Measurements from ENCODE around the gene FUOM. TPM values are rescaled to one million over a fixed set of nuclear protein-coding genes. Genes with fewer than 3 reads are reported as not detected.

The FUOM gene
- polyA plus RNA-seq, 1 donor from 2014 or later: 37.1 TPM

DNA sequence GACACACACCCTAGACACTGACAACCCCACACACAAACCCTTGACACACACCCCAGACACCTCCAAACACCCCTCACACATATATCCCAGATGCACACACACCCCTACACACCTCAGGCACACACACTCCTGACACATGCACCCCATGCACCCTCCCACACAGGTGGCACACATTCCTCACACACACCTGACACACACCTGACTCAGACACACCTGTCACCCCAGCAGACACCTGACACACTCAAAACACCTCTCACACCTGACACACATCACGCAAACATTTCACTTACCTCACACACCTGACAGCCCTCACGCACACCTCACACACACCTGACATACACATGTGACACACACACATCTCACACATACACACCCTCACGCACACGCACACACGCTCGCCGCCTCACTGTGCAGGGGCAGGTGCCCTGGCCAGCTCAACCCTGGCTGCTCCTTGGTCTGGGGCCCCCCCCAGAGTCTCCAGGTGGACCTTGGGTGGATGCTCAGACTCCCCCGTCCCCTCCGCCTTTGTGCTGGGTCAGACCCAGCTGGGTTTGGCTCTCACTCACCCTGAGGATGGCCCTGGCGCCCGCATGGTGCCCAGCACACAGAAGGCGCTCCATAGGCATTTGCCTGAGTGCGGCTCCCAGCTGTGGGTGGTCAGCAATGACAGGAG lies 18.0 kb downstream of the FUOM start:
- H3K4me3 Mint-ChIP-seq: no peak overlapping the region
- no peak overlapping the region for H3K27ac Mint-ChIP-seq
- peaks cover 0 to 1% (median 0%) of the 10 kb centered on the region in 3 donors for H3K4me1 Mint-ChIP-seq
- H3K36me3 Mint-ChIP-seq: no peaks in the 10 kb centered on the region
- peaks cover 21% of the 10 kb centered on the region for H3K27me3 Mint-ChIP-seq
- no peaks in the 10 kb centered on the region for H3K9me3 Mint-ChIP-seq

DNA sequence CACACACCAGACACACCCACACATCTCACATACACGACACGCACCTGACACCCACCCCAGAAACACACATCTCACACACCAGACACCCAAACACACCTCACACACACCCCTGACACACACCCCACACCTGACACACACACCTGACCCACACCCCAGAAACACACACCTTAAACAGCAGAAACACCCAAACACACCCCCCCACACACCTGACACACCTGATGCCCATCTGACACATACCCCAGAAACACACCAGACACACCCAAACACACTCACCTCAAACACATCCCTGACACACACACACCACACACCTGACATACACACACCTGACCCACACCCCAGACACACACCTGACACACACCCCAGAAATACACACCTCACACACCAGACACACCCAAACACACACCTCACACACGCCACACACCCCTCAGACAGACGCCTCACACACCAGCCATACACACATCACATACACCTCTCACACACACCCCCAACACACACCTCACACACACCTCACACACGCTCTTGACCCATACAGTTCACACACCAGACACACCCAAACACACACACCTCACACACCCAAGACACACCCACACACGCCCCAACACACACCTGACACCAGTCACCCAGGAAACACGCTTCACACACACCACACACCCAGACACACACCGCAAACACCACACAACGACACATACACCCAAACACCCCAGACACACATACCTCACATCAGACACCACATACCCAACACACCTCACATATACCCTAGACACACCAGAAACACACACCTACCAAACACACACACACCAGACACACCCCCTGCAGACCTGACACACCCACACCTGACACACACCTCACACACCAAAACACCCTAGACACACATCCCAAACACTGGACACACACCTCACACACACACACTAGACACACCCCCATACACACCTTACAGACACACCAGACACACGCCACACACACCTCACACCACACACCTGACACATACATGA lies 19.4 kb downstream of the FUOM start:
- H3K27me3 Mint-ChIP-seq: peaks cover 15% of the 10 kb centered on the region
- H3K4me3 Mint-ChIP-seq: no peak overlapping the region
- H3K27ac Mint-ChIP-seq: no peak overlapping the region
- no peaks in the 10 kb centered on the region for H3K9me3 Mint-ChIP-seq
- no peaks in the 10 kb centered on the region for H3K36me3 Mint-ChIP-seq
- peaks cover 0 to 2% (median 0%) of the 10 kb centered on the region in 3 donors for H3K4me1 Mint-ChIP-seq

DNA sequence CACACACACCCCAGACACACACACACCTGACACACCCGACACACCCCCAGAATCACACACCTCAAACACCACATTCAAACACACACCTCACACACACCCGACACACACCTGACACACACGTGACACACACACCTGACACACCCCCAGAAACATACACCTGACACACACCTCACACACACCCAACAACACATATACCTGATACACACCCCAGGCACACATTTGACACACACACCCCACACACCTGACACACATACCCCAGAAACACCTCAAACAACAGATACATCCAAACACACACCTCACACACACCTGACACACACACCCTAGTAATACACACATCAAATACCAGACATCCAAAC lies 20.5 kb downstream of the FUOM start:
- no peaks in the 10 kb centered on the region for H3K36me3 Mint-ChIP-seq
- peaks cover 0 to 5% (median 2%) of the 10 kb centered on the region in 3 donors for H3K4me1 Mint-ChIP-seq
- no peaks in the 10 kb centered on the region for H3K9me3 Mint-ChIP-seq
- H3K4me3 Mint-ChIP-seq: no peak overlapping the region
- H3K27ac Mint-ChIP-seq: no peak overlapping the region
- peaks cover 9% of the 10 kb centered on the region for H3K27me3 Mint-ChIP-seq

DNA sequence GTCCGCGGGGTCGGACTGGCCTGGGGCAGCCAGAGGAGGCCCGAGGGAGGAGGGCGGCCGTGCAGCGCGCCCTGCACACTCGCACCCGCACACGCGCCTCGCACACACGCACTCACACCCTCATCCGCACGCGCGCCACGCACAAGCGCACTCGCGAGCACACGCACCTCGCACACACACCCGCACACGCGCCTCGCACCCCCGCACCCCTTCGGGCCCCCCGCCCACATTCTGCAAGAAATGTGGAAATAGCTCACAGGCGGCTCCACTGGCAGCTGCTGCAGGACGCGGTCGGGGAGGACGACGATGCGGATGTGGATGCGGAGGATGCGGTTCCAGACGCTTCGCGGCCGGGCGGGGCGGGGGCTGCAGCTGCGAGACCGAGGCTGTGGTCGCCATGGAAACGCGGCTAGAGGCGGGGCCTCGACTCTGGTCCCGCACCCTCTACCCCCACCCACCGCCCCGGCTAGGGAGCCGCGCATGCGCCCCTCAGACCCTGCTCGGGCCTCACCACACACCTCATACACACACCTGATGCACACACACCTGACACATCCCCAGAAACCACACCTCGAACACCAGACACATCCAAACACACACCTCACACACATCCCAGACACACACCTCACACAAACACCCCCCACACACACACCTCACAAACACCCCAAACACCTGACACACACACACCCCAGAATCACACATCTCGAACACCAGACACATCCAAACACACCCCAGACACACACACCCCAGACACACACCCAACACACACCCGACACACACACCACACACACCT lies 21.0 kb downstream of the FUOM start, which contains the start of gene CALY:
CALY (minus strand) TSS at position 320 of the 793 bp plus-strand sequence. CDS start 7,907 bp downstream, outside the sequence.
- Mint-ChIP-seq H3K27ac (peak within 1 kb of the TSS in 1 of 3 donors; percentile 71), H3K27me3 (peaks cover 12% of the 10 kb centered on the region), H3K4me3 (peak within 1 kb of the TSS; percentile 66 to 91 (median 78)), H3K36me3 (no peaks in the 10 kb centered on the region), H3K9me3 (no peaks in the 10 kb centered on the region), H3K4me1 (peaks cover 0 to 8% (median 2%) of the 10 kb centered on the region in 3 donors)

DNA sequence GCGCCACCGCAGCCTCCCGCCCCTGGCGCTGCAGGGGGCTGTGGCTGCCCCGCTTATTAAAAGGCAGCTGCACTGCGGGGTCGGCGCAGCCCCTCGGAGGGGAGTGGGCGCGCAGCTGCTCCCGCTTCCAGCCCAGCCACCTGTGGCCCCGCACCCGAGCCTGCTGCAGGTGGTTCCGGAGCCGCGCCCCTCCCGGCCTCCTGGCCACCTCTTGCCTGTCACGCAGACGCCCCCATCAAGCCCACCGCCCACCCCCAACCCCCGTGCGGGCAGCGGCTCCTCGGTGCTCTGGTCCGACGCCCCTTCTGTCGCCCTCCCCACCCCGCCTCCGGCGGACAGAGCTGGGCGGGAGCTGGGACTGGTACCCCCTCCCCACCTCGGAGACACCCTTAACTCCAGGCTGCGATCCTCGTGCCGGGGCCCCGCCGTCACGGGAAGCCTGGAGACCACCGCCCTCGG lies 21.7 kb downstream of the FUOM start:
- H3K27me3 Mint-ChIP-seq: peaks cover 8% of the 10 kb centered on the region
- H3K4me3 Mint-ChIP-seq: peak overlapping the region in 1 of 4 donors; percentile 61
- no peak overlapping the region for H3K27ac Mint-ChIP-seq
- H3K9me3 Mint-ChIP-seq: no peaks in the 10 kb centered on the region
- H3K36me3 Mint-ChIP-seq: no peaks in the 10 kb centered on the region
- peaks cover 0 to 8% (median 2%) of the 10 kb centered on the region in 3 donors for H3K4me1 Mint-ChIP-seq

DNA sequence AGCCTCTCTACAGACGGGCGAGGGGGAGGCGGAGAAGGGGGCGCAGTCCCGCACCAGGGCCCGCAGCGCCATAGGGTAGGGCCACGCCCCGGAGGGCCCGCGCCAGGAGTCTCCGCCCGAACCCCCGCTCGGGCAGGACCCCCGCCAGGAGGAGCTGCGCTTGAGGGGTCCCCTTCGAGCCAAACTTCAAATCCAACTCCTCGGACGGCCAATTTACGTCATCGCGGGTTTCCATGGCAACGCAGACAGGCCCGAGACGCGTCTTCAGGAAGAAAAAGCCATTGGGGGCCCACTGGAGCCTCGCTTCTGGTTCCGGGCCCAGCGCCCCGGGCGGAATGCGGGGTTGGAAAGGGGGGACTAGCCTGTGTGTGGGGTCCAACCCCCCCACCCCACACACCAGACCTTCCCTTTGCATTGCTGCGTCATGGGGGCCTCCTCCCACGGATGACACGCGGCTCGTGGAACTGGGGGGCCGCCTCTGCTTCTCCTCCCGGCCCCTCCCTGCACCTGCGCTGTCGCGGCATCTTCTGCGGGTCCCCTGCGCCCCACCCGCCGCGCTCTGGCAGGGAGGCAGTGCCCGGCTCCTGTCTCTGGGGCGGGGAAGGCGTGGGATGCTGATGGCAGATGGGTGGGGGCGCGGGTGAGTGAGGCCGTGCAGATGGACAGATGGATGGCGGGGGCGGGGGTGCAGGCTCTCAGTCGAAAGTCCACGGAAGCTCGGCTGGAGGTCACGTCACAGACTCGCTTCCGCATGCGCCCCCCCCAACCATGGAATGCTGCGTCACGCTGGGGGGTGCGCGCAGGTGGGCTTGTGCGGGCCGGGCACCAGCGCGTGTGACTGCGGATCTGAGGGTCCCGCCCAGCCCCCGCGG lies 22.3 kb downstream of the FUOM start:
- H3K4me3 Mint-ChIP-seq: peak overlapping the region; percentile 66 to 91 (median 78)
- no peaks in the 10 kb centered on the region for H3K9me3 Mint-ChIP-seq

DNA sequence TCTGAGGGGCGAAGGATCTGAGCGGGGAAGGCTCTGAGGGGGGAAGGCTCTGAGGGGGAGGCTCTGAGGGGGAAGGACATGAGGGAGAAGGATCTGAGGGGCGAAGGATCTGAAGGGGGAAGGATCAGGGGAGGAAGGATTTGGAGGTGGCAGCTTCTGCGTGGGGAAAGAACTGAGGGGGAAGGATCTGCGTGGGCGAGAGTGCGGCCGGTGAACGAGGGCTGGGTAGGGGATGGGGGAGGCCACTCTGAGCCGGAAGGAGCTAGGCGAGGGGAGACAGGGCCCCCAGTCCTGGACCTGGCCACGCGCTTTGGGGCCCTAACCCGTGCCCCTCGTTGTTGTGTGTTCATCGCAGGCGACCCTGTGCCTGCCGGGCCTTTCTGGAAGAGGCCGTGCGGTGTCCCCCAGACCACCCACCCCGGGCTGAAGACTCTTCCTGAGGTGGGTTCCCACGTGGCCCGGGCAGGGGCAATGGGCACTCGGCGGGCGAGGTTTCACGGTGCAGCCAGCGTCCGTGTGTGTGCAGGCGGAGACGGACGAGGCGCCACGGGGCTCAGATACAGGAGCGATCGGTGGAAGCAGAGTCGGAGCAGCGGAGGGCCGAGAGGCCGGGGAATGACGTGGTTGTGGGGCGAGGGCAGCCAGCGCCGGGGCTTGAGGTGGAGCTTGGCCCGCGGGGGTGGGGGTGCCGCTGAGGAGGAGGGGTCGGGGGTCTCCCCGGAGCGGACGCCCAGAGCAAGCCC lies 23.1 kb downstream of the FUOM start:
- H3K4me3 Mint-ChIP-seq: peak overlapping the region; percentile 60 to 91 (median 68)
- H3K27me3 Mint-ChIP-seq: peaks cover 6% of the 10 kb centered on the region
- peaks cover 2 to 11% (median 5%) of the 10 kb centered on the region in 3 donors for H3K4me1 Mint-ChIP-seq
- no peaks in the 10 kb centered on the region for H3K36me3 Mint-ChIP-seq
- H3K27ac Mint-ChIP-seq: peak overlapping the region in 2 of 3 donors; percentile 33 to 71
- H3K9me3 Mint-ChIP-seq: no peaks in the 10 kb centered on the region

More for the DNA sequence above, 22.3 kb downstream of the FUOM start:
- no peaks in the 10 kb centered on the region for H3K36me3 Mint-ChIP-seq
- peaks cover 6% of the 10 kb centered on the region for H3K27me3 Mint-ChIP-seq
- H3K4me1 Mint-ChIP-seq: peaks cover 0 to 8% (median 2%) of the 10 kb centered on the region in 3 donors
- H3K27ac Mint-ChIP-seq: peak overlapping the region in 2 of 3 donors; percentile 33 to 71

DNA sequence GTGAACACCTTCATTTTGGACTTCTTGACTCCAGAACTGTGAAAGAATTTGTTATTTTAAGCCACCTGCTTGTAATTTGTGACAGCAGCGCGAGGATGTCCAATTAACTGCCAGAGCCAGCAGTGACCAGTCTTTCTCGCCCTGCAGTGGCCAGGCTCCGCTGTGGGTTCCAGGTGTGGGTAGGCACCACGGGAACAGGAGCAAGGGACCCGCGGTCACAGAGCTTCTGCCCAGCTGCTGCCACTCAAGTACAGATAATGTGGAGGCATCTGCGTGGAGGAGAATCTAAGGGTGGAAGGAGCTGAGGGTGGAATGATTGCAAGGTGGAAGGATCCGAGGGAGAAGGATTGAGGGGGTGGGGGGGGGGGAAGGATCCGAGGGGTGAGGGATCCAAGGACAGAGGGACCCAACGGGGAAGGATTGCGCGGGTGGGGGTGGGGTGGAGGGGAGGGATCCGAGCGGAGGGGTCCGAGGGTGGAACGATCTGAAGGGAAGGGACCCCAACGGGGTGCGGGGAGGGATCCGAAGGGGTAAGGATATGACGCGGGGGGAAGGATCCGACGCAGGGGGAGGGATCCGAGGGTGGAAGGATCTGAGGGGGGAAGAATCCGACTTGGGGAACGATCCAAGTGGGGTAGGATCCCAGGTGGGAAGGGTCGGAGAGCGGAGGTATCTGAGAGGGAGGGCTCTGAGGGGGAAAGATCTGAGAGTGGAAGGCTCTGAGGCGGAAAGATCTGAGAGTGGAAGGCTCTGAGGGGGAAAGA lies 24.7 kb downstream of the FUOM start:
- no peaks in the 10 kb centered on the region for H3K9me3 Mint-ChIP-seq
- peaks cover 14% of the 10 kb centered on the region for H3K27me3 Mint-ChIP-seq
- peaks cover 4 to 17% (median 5%) of the 10 kb centered on the region in 3 donors for H3K4me1 Mint-ChIP-seq
- H3K4me3 Mint-ChIP-seq: peak overlapping the region in 1 of 4 donors; percentile 87
- H3K27ac Mint-ChIP-seq: peak overlapping the region in 2 of 3 donors; percentile 84 to 86
- no peaks in the 10 kb centered on the region for H3K36me3 Mint-ChIP-seq

DNA sequence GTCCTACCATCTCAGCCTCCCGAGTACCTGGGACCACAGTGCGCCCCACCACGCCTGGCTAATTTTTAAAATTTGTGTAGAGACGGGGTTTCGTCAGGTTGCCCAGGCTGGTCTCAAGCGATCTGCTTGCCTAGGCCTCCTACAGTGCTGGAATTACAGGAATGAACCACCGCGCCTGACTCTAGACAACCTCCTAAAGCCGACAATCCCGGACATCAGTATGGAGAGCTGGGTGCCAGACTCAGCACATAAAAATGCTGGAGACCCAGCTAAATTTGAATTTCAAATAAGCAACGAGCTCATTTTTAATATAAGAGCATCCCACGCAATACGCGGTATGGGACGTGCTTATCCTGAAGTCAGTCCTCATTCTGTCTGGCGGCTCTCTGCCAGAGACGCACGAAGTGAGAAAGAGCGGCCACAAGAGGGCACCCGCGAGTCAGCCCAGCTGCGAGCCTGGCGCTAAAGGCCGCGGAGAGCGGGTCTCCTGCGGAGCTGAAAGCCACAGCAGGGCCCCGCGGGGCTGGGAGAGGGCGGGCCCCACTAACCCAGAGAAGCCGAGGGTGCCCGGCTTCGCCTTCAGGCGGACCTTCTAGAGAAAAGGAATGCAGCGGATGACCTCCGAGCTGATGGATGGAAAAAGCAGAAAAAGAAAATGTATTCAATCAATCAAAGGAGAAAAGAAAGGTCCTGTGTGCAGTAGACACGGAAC lies 28.2 kb downstream of the FUOM start:
- Mint-ChIP-seq H3K9me3 (no peaks in the 10 kb centered on the region), H3K4me1 (peaks cover 5 to 21% (median 11%) of the 10 kb centered on the region in 3 donors), H3K36me3 (no peaks in the 10 kb centered on the region), H3K27ac (peak overlapping the region in 1 of 3 donors; percentile 72), H3K4me3 (peak overlapping the region in 3 of 4 donors; percentile 41 to 58 (median 45)), H3K27me3 (peaks cover 26% of the 10 kb centered on the region)

DNA sequence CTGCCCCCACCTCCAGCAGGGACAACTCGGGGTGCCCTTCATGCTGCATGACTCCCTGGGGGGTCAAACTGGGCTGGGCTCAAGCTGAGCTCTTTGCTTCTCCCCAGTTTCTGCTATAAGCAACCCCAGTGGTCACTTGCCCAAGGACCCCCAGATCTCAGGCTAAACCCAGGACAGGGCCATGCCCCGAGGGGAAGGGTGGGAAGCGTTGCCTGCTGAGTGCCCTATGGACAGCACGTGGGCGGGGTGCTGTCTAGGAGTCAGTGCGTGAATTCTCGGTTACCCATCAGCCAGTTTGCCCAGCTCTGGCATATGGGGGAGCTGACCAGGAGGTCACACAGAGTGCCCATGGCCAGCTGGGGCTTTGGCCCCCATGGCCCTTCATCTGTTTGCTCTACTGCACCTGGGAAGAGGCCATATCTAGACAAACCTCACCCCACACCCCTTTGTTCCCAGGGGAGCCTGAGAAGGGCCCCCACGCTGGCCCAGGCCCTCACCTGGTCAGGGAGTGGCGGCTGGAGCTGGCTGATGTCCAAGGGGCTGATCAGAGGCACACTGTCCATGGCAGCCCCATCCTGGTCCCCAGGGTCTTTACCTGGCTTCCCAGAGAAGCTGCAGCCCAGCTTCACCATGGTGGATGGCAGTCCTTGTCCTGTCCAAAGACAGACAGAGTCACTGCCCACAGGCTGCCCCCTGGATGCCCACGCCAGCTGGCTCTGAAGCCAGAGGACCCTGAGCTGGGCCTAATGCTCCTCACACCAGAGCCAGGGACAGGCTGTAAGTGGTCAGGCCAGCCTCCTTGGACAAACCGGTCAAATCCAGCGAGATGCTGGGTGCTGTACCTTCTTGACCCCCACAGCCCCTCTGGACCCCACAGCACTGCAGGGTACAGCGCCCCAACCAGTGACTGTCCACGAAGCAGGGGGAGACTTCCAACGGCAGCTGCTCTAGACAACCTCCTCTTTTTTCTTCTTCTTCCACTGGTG lies 29.2 kb downstream of the FUOM start:
- Mint-ChIP-seq H3K4me1 (peaks cover 5 to 21% (median 11%) of the 10 kb centered on the region in 3 donors), H3K9me3 (no peaks in the 10 kb centered on the region), H3K4me3 (peak overlapping the region in 1 of 4 donors; percentile 58), H3K27ac (peak overlapping the region in 1 of 3 donors; percentile 72), H3K27me3 (peaks cover 26% of the 10 kb centered on the region), H3K36me3 (no peaks in the 10 kb centered on the region)

DNA sequence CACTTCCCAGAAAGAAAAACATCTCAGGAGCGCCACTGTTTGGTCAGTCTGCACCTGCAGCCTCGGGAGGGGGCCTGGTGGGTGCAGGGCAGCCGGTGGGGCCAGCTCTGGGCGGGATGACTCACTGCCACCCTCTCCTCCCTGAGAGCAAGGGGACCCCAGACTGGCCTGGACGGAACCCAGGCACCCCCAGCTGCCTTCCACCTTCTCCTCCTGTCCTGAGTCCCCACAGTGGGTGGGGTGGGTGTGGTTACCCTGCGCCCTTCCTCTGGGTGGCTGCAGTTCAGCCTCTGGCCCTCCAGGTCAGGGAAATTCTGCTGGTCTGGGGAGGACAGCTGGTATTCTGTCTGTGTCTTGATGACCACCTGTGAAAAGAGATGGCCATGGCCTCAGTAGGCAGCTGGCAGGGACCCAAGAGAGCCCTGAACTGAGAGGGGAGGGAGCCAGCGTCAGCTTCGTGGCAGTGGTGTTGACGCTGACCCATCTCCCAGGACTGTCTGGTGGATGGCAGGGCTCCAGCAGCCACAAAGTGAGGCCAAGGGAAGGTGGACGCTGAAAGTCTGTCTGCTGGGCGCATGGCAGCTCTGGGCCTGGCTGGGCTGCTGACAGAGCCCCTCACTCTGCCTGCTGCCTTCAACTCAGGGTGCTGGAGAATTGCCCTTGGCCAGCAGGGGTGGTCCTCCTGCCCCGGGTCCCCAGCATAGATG lies 30.0 kb downstream of the FUOM start:
- Mint-ChIP-seq H3K4me1 (peaks cover 5 to 21% (median 11%) of the 10 kb centered on the region in 3 donors), H3K4me3 (peak overlapping the region in 1 of 4 donors; percentile 27), H3K9me3 (no peaks in the 10 kb centered on the region), H3K36me3 (no peaks in the 10 kb centered on the region), H3K27me3 (peaks cover 28% of the 10 kb centered on the region), H3K27ac (no peak overlapping the region)

Data from IgD-negative memory B cell (primary cell).